Measurements from ENCODE around the gene ARHGEF3.
"Not testable (repeated sequence)": the region's sequence is repeated elsewhere in the genome, so short reads cannot be mapped to it uniquely, and the experiment has no call there.

DNA sequence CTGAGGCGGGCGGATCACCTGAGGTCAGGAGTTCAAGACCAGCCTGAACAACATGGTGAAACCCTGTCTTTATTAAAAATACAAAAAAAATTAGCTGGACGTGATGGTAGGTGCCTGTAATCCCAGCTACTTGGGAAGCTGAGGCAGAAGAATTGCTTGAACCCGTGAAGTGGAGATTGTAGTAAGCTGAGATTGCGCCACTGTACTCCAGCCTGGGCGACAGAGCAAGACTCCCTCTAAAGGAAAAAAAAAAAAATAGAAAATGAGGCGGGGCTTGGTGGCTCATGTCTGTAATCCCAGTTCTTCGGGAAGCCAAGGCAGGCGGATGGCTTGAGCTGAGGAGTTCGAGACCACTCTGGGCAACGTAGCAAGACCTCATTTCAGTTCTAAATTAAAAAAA lies 43.7 kb downstream of the ARHGEF3 start:
- TF ChIP-seq, protein P1, sequence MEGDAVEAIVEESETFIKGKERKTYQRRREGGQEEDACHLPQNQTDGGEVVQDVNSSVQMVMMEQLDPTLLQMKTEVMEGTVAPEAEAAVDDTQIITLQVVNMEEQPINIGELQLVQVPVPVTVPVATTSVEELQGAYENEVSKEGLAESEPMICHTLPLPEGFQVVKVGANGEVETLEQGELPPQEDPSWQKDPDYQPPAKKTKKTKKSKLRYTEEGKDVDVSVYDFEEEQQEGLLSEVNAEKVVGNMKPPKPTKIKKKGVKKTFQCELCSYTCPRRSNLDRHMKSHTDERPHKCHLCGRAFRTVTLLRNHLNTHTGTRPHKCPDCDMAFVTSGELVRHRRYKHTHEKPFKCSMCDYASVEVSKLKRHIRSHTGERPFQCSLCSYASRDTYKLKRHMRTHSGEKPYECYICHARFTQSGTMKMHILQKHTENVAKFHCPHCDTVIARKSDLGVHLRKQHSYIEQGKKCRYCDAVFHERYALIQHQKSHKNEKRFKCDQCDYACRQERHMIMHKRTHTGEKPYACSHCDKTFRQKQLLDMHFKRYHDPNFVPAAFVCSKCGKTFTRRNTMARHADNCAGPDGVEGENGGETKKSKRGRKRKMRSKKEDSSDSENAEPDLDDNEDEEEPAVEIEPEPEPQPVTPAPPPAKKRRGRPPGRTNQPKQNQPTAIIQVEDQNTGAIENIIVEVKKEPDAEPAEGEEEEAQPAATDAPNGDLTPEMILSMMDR (IDR thresholded peaks at IDR 0.05) = not testable (repeated sequence)
- TF ChIP-seq POLR2A (IDR thresholded peaks at IDR 0.05) = not testable (repeated sequence)
